ENCODE measurements around the gene CCL28.

The CCL28 gene

GRCh38 chr5:43422143-43422542 is 10.0 kb upstream of the CCL28 start:
- Histone ChIP-seq H3K4me1 (ENCODE audit: control insufficient read depth, insufficient read depth, low read length) (peaks cover 12% of the 10 kb centered on the region), H3K9me3 (replicated peaks; ENCODE audit: low read length) (no peaks in the 10 kb centered on the region), H3K4me3 (ENCODE audit: low read length) (no peak overlapping the region), H3K4me2 (ENCODE audit: low read length) (no peak overlapping the region), H3K36me3 (ENCODE audit: insufficient read depth, low read length) (no peaks in the 10 kb centered on the region), H3K9ac (ENCODE audit: low read depth, low read length) (no peak overlapping the region), H3K27me3 (ENCODE audit: control insufficient read depth, insufficient read depth, low read length) (peaks cover 2% of the 10 kb centered on the region)

GRCh38 chr5:43421450-43422133 is 9.4 kb upstream of the CCL28 start:
- no peak overlapping the region for H3K4me2 ChIP-seq (ENCODE audit: low read length)
- no peaks in the 10 kb centered on the region for H3K9me3 ChIP-seq (replicated peaks; ENCODE audit: low read length)
- H3K4me1 ChIP-seq (ENCODE audit: control insufficient read depth, insufficient read depth, low read length), result peaks cover 12% of the 10 kb centered on the region
- H3K9ac ChIP-seq (ENCODE audit: low read depth, low read length), result no peak overlapping the region
- peaks cover 2% of the 10 kb centered on the region for H3K27me3 ChIP-seq (ENCODE audit: control insufficient read depth, insufficient read depth, low read length)
- H3K36me3 ChIP-seq (ENCODE audit: insufficient read depth, low read length), result no peaks in the 10 kb centered on the region
- H3K4me3 ChIP-seq (ENCODE audit: low read length), result no peak overlapping the region

- H3K9me3 ChIP-seq (replicated peaks; ENCODE audit: low read length), result no peaks in the 10 kb centered on the region
- H3K4me2 ChIP-seq (ENCODE audit: low read length), result no peak overlapping the region
- H3K4me3 ChIP-seq (ENCODE audit: low read length), result no peak overlapping the region
- H3K4me1 ChIP-seq (ENCODE audit: control insufficient read depth, insufficient read depth, low read length), result no peaks in the 10 kb centered on the region
- H3K9ac ChIP-seq (ENCODE audit: low read depth, low read length), result no peak overlapping the region
- H3K27me3 ChIP-seq (ENCODE audit: control insufficient read depth, insufficient read depth, low read length), result peaks cover 2% of the 10 kb centered on the region
- H3K36me3 ChIP-seq (ENCODE audit: insufficient read depth, low read length), result no peaks in the 10 kb centered on the region
Measured at GRCh38 chr5:43420241-43420640, 8.1 kb upstream of the CCL28 start.

GRCh38 chr5:43418561-43418960 is 6.4 kb upstream of the CCL28 start:
- no peaks in the 10 kb centered on the region for H3K9me3 ChIP-seq (replicated peaks; ENCODE audit: low read length)
- no peak overlapping the region for H3K4me2 ChIP-seq (ENCODE audit: low read length)
- H3K36me3 ChIP-seq (ENCODE audit: insufficient read depth, low read length), result no peaks in the 10 kb centered on the region
- no peak overlapping the region for H3K9ac ChIP-seq (ENCODE audit: low read depth, low read length)
- no peaks in the 10 kb centered on the region for H3K4me1 ChIP-seq (ENCODE audit: control insufficient read depth, insufficient read depth, low read length)
- peaks cover 2% of the 10 kb centered on the region for H3K27me3 ChIP-seq (ENCODE audit: control insufficient read depth, insufficient read depth, low read length)
- no peak overlapping the region for H3K4me3 ChIP-seq (ENCODE audit: low read length)

- Histone ChIP-seq H3K4me3 (ENCODE audit: low read length) (no peak overlapping the region), H3K9ac (ENCODE audit: low read depth, low read length) (no peak overlapping the region), H3K9me3 (replicated peaks; ENCODE audit: low read length) (no peaks in the 10 kb centered on the region), H3K27me3 (ENCODE audit: control insufficient read depth, insufficient read depth, low read length) (peaks cover 2% of the 10 kb centered on the region), H3K4me1 (ENCODE audit: control insufficient read depth, insufficient read depth, low read length) (no peaks in the 10 kb centered on the region), H3K4me2 (ENCODE audit: low read length) (no peak overlapping the region), H3K36me3 (ENCODE audit: insufficient read depth, low read length) (no peaks in the 10 kb centered on the region)
Measured at GRCh38 chr5:43416803-43417394, 4.7 kb upstream of the CCL28 start.

GRCh38 chr5:43415935-43416802 is 4.0 kb upstream of the CCL28 start:
- peaks cover 2% of the 10 kb centered on the region for H3K27me3 ChIP-seq (ENCODE audit: control insufficient read depth, insufficient read depth, low read length)
- H3K4me2 ChIP-seq (ENCODE audit: low read length), result no peak overlapping the region
- no peaks in the 10 kb centered on the region for H3K36me3 ChIP-seq (ENCODE audit: insufficient read depth, low read length)
- no peak overlapping the region for H3K9ac ChIP-seq (ENCODE audit: low read depth, low read length)
- no peak overlapping the region for H3K4me3 ChIP-seq (ENCODE audit: low read length)
- H3K9me3 ChIP-seq (replicated peaks; ENCODE audit: low read length), result no peaks in the 10 kb centered on the region
- H3K4me1 ChIP-seq (ENCODE audit: control insufficient read depth, insufficient read depth, low read length), result no peaks in the 10 kb centered on the region

GRCh38 chr5:43413966-43414365 is 1.8 kb upstream of the CCL28 start:
- no peaks in the 10 kb centered on the region for H3K4me1 ChIP-seq (ENCODE audit: control insufficient read depth, insufficient read depth, low read length)
- H3K27me3 ChIP-seq (ENCODE audit: control insufficient read depth, insufficient read depth, low read length), result peaks cover 1% of the 10 kb centered on the region
- H3K4me2 ChIP-seq (ENCODE audit: low read length), result no peak overlapping the region
- no peak overlapping the region for H3K9ac ChIP-seq (ENCODE audit: low read depth, low read length)
- no peaks in the 10 kb centered on the region for H3K9me3 ChIP-seq (replicated peaks; ENCODE audit: low read length)
- no peak overlapping the region for H3K4me3 ChIP-seq (ENCODE audit: low read length)
- H3K36me3 ChIP-seq (ENCODE audit: insufficient read depth, low read length), result no peaks in the 10 kb centered on the region

GRCh38 chr5:43412644-43413043 is 453 bp upstream of the CCL28 start:
- no peaks in the 10 kb centered on the region for H3K4me1 ChIP-seq (ENCODE audit: control insufficient read depth, insufficient read depth, low read length)
- H3K36me3 ChIP-seq (ENCODE audit: insufficient read depth, low read length), result no peaks in the 10 kb centered on the region

GRCh38 chr5:43411495-43411894 is 696 bp downstream of the CCL28 start:
- H3K36me3 ChIP-seq (ENCODE audit: insufficient read depth, low read length), result no peaks in the 10 kb centered on the region
- H3K9me3 ChIP-seq (replicated peaks; ENCODE audit: low read length), result no peaks in the 10 kb centered on the region

More at GRCh38 chr5:43412644-43413043, 453 bp upstream of the CCL28 start:
- Histone ChIP-seq H3K4me2 (ENCODE audit: low read length) (no peak overlapping the region), H3K4me3 (ENCODE audit: low read length) (no peak overlapping the region), H3K9me3 (replicated peaks; ENCODE audit: low read length) (no peaks in the 10 kb centered on the region), H3K27me3 (ENCODE audit: control insufficient read depth, insufficient read depth, low read length) (no peaks in the 10 kb centered on the region), H3K9ac (ENCODE audit: low read depth, low read length) (no peak overlapping the region)

GRCh38 chr5:43410414-43410813 is 1.8 kb downstream of the CCL28 start:
- H3K4me1 ChIP-seq (ENCODE audit: control insufficient read depth, insufficient read depth, low read length), result no peaks in the 10 kb centered on the region
- no peak overlapping the region for H3K4me2 ChIP-seq (ENCODE audit: low read length)
- no peaks in the 10 kb centered on the region for H3K9me3 ChIP-seq (replicated peaks; ENCODE audit: low read length)

More at GRCh38 chr5:43411495-43411894, 696 bp downstream of the CCL28 start:
- Histone ChIP-seq H3K27me3 (ENCODE audit: control insufficient read depth, insufficient read depth, low read length) (no peaks in the 10 kb centered on the region), H3K4me1 (ENCODE audit: control insufficient read depth, insufficient read depth, low read length) (no peaks in the 10 kb centered on the region), H3K9ac (ENCODE audit: low read depth, low read length) (no peak overlapping the region), H3K4me3 (ENCODE audit: low read length) (no peak overlapping the region), H3K4me2 (ENCODE audit: low read length) (no peak overlapping the region)

GRCh38 chr5:43409809-43410271 is 2.4 kb downstream of the CCL28 start:
- no peaks in the 10 kb centered on the region for H3K27me3 ChIP-seq (ENCODE audit: control insufficient read depth, insufficient read depth, low read length)
- H3K9ac ChIP-seq (ENCODE audit: low read depth, low read length), result no peak overlapping the region
- no peak overlapping the region for H3K4me3 ChIP-seq (ENCODE audit: low read length)
- no peaks in the 10 kb centered on the region for H3K36me3 ChIP-seq (ENCODE audit: insufficient read depth, low read length)
- H3K4me2 ChIP-seq (ENCODE audit: low read length), result no peak overlapping the region
- no peaks in the 10 kb centered on the region for H3K4me1 ChIP-seq (ENCODE audit: control insufficient read depth, insufficient read depth, low read length)
- H3K9me3 ChIP-seq (replicated peaks; ENCODE audit: low read length), result no peaks in the 10 kb centered on the region

More at GRCh38 chr5:43410414-43410813, 1.8 kb downstream of the CCL28 start:
- Histone ChIP-seq H3K4me3 (ENCODE audit: low read length) (no peak overlapping the region), H3K36me3 (ENCODE audit: insufficient read depth, low read length) (no peaks in the 10 kb centered on the region), H3K27me3 (ENCODE audit: control insufficient read depth, insufficient read depth, low read length) (no peaks in the 10 kb centered on the region), H3K9ac (ENCODE audit: low read depth, low read length) (no peak overlapping the region)

Measured in skeletal muscle satellite cell (primary cell).